GM23338 (cell line): ENCODE measurements around the gene SPTB. TPM values are rescaled to one million over a fixed set of nuclear protein-coding genes. Genes with fewer than 3 reads are reported as not detected.

ENCODE experiments used
- ATAC-seq: fragments of 200-7000 bp; cut with Tn5 transposase; 3 replicates; pipeline ENCODE4 v1.9.1; 2020
- DNase-seq: peaks from one replicate; pipeline ENCODE4 v3.0.0-alpha.2; 2015; ENCODE audit warnings: low spot score
- H2AFZ ChIP-seq: fragments of 200-600 bp; sonication (generic); 2 replicates; pipeline ENCODE4 v1.8.0; 2016; ENCODE audit warnings: antibody characterized with exemption, mild to moderate bottlenecking, moderate library complexity
- H3F3A ChIP-seq: fragments of 200-600 bp; sonication (generic); replicated peaks from 2 replicates; pipeline ENCODE4 v1.8.0; 2017; ENCODE audit warnings: antibody characterized with exemption, mixed run types, low read depth
- H3K27ac ChIP-seq: fragments of 200-600 bp; sonication (generic); 2 replicates; pipeline ENCODE4 v1.6.1; 2016; ENCODE audit warnings: low read depth
- H3K27me3 ChIP-seq: fragments of 200-600 bp; sonication (generic); 2 replicates; pipeline ENCODE4 v1.8.0; 2016; ENCODE audit warnings: mild to moderate bottlenecking, mixed run types, moderate library complexity; ENCODE audit not compliant: insufficient read depth
- H3K36me3 ChIP-seq: fragments of 200-600 bp; sonication (generic); 2 replicates; pipeline ENCODE4 v1.8.0; 2016; ENCODE audit warnings: mild to moderate bottlenecking; ENCODE audit not compliant: insufficient read depth
- H3K4me1 ChIP-seq: fragments of 200-600 bp; sonication (generic); 2 replicates; pipeline ENCODE4 v1.8.0; 2016; ENCODE audit warnings: mild to moderate bottlenecking, moderate library complexity; ENCODE audit not compliant: insufficient read depth
- H3K4me2 ChIP-seq: fragments of 200-600 bp; sonication (generic); 2 replicates; pipeline ENCODE4 v1.7.1; 2017; ENCODE audit warnings: mixed run types
- H3K4me3 ChIP-seq: fragments of 200-600 bp; sonication (generic); 2 replicates; pipeline ENCODE4 v1.6.1; 2016; ENCODE audit warnings: mixed run types
- H3K79me2 ChIP-seq: fragments of 200-600 bp; sonication (generic); replicated peaks from 2 replicates; pipeline ENCODE4 v1.8.0; 2017; ENCODE audit warnings: mild to moderate bottlenecking; ENCODE audit not compliant: insufficient read depth
- H3K9me2 ChIP-seq: fragments of 200-600 bp; sonication (generic); 2 replicates; pipeline ENCODE4 v1.8.0; 2017; ENCODE audit not compliant: insufficient read depth
- H4K20me1 ChIP-seq: fragments of 200-600 bp; sonication (generic); replicated peaks from 2 replicates; pipeline ENCODE4 v1.8.0; 2017; ENCODE audit warnings: mild to moderate bottlenecking; ENCODE audit not compliant: insufficient read depth
- H3K27ac Mint-ChIP-seq: 2 replicates; pipeline ENCODE4 v1.8.0; 2020; ENCODE audit warnings: inconsistent platforms, mild to moderate bottlenecking, moderate library complexity, mixed read lengths
- H3K27me3 Mint-ChIP-seq: 3 replicates; pipeline ENCODE4 v1.8.0; 2022; ENCODE audit warnings: low read depth, mild to moderate bottlenecking, moderate library complexity, mixed read lengths, inconsistent platforms; ENCODE audit not compliant: insufficient read depth, poor library complexity
- H3K36me3 Mint-ChIP-seq: 3 replicates; pipeline ENCODE4 v1.8.0; 2021; ENCODE audit warnings: low read depth, mild to moderate bottlenecking, inconsistent platforms, moderate library complexity, mixed read lengths
- H3K4me1 Mint-ChIP-seq: 3 replicates; pipeline ENCODE4 v1.8.0; 2020; ENCODE audit warnings: mild to moderate bottlenecking, inconsistent platforms, mixed read lengths
- H3K4me3 Mint-ChIP-seq: 3 replicates; pipeline ENCODE4 v1.8.0; 2021; ENCODE audit warnings: moderate library complexity, mild to moderate bottlenecking, inconsistent platforms, mixed read lengths
- H3K9me3 Mint-ChIP-seq: 3 replicates; pipeline ENCODE4 v1.8.0; 2020; ENCODE audit warnings: moderate library complexity, mild to moderate bottlenecking, inconsistent platforms, mixed read lengths
- CTCF ChIP-seq, 2 experiments: fragments of 200-600 bp in 1 of 2; sonication (generic) in 1 of 2; conservative IDR thresholded peaks; 2 replicates each; pipeline versions ENCODE4 v1.5.1 to v1.6.1; 2016 to 2017; ENCODE audit warnings: antibody characterized with exemption in 2 of 2, low read depth in 2 of 2, mild to moderate bottlenecking in 2 of 2, moderate library complexity in 1 of 2
- ETS1 ChIP-seq: IDR thresholded peaks from 2 replicates; pipeline ENCODE4 v1.6.1; 2016; ENCODE audit warnings: antibody characterized with exemption
- EZH2 ChIP-seq: fragments of 200-600 bp; sonication (generic); IDR thresholded peaks from one replicate; pipeline ENCODE4 v1.8.0; 2017; ENCODE audit warnings: antibody characterized with exemption, mild to moderate bottlenecking, low read depth; ENCODE audit not compliant: unreplicated experiment
- NANOG ChIP-seq: IDR thresholded peaks from 2 replicates; pipeline ENCODE4 v1.6.1; 2016; ENCODE audit warnings: antibody characterized with exemption, borderline replicate concordance
- REST ChIP-seq: IDR thresholded peaks from one replicate; pipeline ENCODE4 v1.6.1; 2018; ENCODE audit warnings: antibody characterized with exemption; ENCODE audit not compliant: unreplicated experiment
- STAT1 ChIP-seq: IDR thresholded peaks from one replicate; pipeline ENCODE4 v1.6.1; 2016; ENCODE audit warnings: antibody characterized with exemption; ENCODE audit not compliant: unreplicated experiment
- ZNF114 ChIP-seq: fragments of 250-450 bp; sonication (Bioruptor Pico); IDR thresholded peaks from 2 replicates; pipeline ENCODE4 v1.5.0; 2020; ENCODE audit warnings: mild to moderate bottlenecking, moderate library complexity
- ZNF331 ChIP-seq: fragments of 250-450 bp; sonication (Bioruptor Pico); IDR thresholded peaks from 2 replicates; pipeline ENCODE4 v1.5.0; 2020; ENCODE audit warnings: low read depth, mild to moderate bottlenecking, moderate library complexity
- ZNF462 ChIP-seq: fragments of 250-450 bp; sonication (Bioruptor Pico); IDR thresholded peaks from 2 replicates; pipeline ENCODE4 v1.5.0; 2020; ENCODE audit warnings: mild to moderate bottlenecking, moderate library complexity
- polyA plus RNA-seq: library from polyadenylated mRNA; unstranded; fragments of >200 nt; fragmentation: Nextera tagmentation; extraction: Ambion mirVana; gene quantifications from 2 replicates; pipeline ENCODE4 v1.2.1, GENCODE V29; 2016
- total RNA-seq: library from RNA; depleted of rRNA; stranded (reverse); fragments of >200 nt; shearing (Covaris generic); gene quantifications from 2 replicates; pipeline ENCODE4 v1.2.3, GENCODE V29; 2014

SPTB gene
- total and polyA plus RNA-seq, 2 experiments from 2014 or later = 1.1 to 1.9 TPM

GRCh38 chr14:64880221-64881121 lies 764 bp upstream of the SPTB start (continued):
- 0 out of 4 replicates have a peak, but pooled peaks of 1 of the 2 experiments have one; percentile 13 for TF ChIP-seq CTCF (conservative IDR thresholded peaks at IDR 0.05; ENCODE audit: low read depth in 2 of 2)

- peak overlapping the region; percentile 87 for H3K4me3 Mint-ChIP-seq
- no peak overlapping the region for H3K27ac Mint-ChIP-seq
- H3K27me3 ChIP-seq = peaks cover 68% of the 10 kb centered on the region
- no peaks in the 10 kb centered on the region for H3K9me2 ChIP-seq
- DNase-seq (peak; percentile 54), ATAC-seq (peak; percentile 40)
- peaks cover 16% of the 10 kb centered on the region; the same call in 2 of the 3 replicates for H3K4me1 Mint-ChIP-seq
- no peaks in the 10 kb centered on the region for H3K9me3 Mint-ChIP-seq
- peak overlapping the region; percentile 96 for H3K4me3 ChIP-seq
- peak overlapping the region; percentile 100 for H2AFZ ChIP-seq
- no peaks in the 10 kb centered on the region for H3K79me2 ChIP-seq
- peaks cover 36% of the 10 kb centered on the region for H3K27me3 Mint-ChIP-seq
- H3K27ac ChIP-seq = no peak overlapping the region
- H3K4me2 ChIP-seq = peak overlapping the region; percentile 89
- no peaks in the 10 kb centered on the region for H3K36me3 Mint-ChIP-seq
- H3K4me1 ChIP-seq = peaks cover 8% of the 10 kb centered on the region; the same call in 1 of the 2 replicates
- H4K20me1 ChIP-seq = no peaks in the 10 kb centered on the region
- H3K36me3 ChIP-seq = no peaks in the 10 kb centered on the region
- 0 out of 2 replicates have a peak, but pooled peaks cover 3% of the 10 kb centered on the region for H3F3A ChIP-seq
- TF ChIP-seq ZNF114 (CRISPR knock-in tag) (no peak), ETS1 (no peak), ZNF331 (CRISPR knock-in tag) (no peak), EZH2 (no peak), STAT1 (no peak), REST (no peak), NANOG (no peak), ZNF462 (CRISPR knock-in tag) (no peak)
Measured at GRCh38 chr14:64878837-64879634, 671 bp downstream of the SPTB start.
